Calu3 (cell line): ENCODE measurements around the gene PPCDC. TPM values are rescaled to one million over a fixed set of nuclear protein-coding genes. Genes with fewer than 3 reads are reported as not detected.
"Not testable (repeated sequence)": the region's sequence is repeated elsewhere in the genome, so short reads cannot be mapped to it uniquely, and the experiment has no call there.

Source experiments
- BruUV-seq: library from RNA; stranded (reverse); fragments of 400-500 nt; replicated peaks from 2 replicates; lab custom pipeline; 2021; lab: Mats Ljungman, UMichigan
- CTCF ChIA-PET: fragments of 300-600 bp; sonication (Branson Sonifier 250); formaldehyde crosslinking; loops from one replicate; lab custom pipeline; 2022; ENCODE audit warnings: antibody characterized with exemption; lab: Charles Lee
- DNase-seq: peaks from one replicate; pipeline ENCODE4 v3.0.0; 2022
- H3K27ac Mint-ChIP-seq: one replicate; pipeline ENCODE4 v1.8.0; 2022; ENCODE audit warnings: mixed read lengths; ENCODE audit not compliant: unreplicated experiment
- H3K27me3 Mint-ChIP-seq: one replicate; pipeline ENCODE4 v1.8.0; 2022; ENCODE audit warnings: mixed read lengths; ENCODE audit not compliant: unreplicated experiment
- H3K36me3 Mint-ChIP-seq: one replicate; pipeline ENCODE4 v1.8.0; 2022; ENCODE audit warnings: mild to moderate bottlenecking, moderate library complexity, mixed read lengths; ENCODE audit not compliant: insufficient read depth, unreplicated experiment
- H3K4me1 Mint-ChIP-seq: one replicate; pipeline ENCODE4 v1.8.0; 2022; ENCODE audit warnings: mild to moderate bottlenecking, low read depth, mixed read lengths; ENCODE audit not compliant: unreplicated experiment
- H3K4me3 Mint-ChIP-seq: one replicate; pipeline ENCODE4 v1.8.0; 2022; ENCODE audit warnings: mild to moderate bottlenecking, low read depth, moderate library complexity, mixed read lengths; ENCODE audit not compliant: unreplicated experiment
- H3K9me3 Mint-ChIP-seq: one replicate; pipeline ENCODE4 v1.8.0; 2022; ENCODE audit warnings: low read depth, mixed read lengths; ENCODE audit not compliant: unreplicated experiment
- intact Hi-C: fragments of 100-400 bp; cut with micrococcal nuclease; formaldehyde crosslinking; loops from one replicate; pipeline ENCODE4 v1.10.0; 2022; ENCODE audit not compliant: unreplicated experiment
- total RNA-seq: library from RNA; stranded (reverse); gene quantifications from 2 replicates; pipeline ENCODE4 v1.2.3, GENCODE V29; 2022
- TF ChIP-seq, protein P1 (sequence below): fragments of 200-600 bp; IDR thresholded peaks from one replicate; pipeline ENCODE4 v1.8.0; 2022; ENCODE audit warnings: antibody characterized with exemption; ENCODE audit not compliant: unreplicated experiment

PPCDC gene
- total RNA-seq, 1 experiment from 2014 or later: 24.4 TPM

DNA sequence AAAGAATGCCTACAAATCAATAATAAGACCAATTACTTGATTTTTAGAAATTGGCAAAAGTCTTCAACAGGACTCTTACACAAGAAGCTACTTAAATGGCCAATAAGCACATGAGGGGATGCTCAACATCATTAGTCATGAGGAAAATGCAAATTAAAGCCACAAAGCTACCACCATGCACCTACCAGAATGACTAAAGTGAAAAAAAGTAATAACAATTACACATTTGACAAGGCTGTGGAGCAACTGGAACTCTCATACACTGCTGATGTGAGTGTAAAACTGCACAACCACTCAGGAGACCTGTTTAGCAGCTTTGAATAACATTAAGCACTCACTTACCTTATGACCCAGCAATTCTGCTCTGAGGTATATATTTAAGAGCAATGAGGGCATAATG, 68.4 kb downstream of the PPCDC start:
- CTCF ChIA-PET: no interaction called here
- no peak for DNase-seq
- intact Hi-C loops: no loop called here
- H3K27me3 Mint-ChIP-seq: no peaks in the 10 kb centered on the region
- H3K4me1 Mint-ChIP-seq: peaks cover 11% of the 10 kb centered on the region
- no peak overlapping the region for H3K27ac Mint-ChIP-seq
- TF ChIP-seq, protein P1, sequence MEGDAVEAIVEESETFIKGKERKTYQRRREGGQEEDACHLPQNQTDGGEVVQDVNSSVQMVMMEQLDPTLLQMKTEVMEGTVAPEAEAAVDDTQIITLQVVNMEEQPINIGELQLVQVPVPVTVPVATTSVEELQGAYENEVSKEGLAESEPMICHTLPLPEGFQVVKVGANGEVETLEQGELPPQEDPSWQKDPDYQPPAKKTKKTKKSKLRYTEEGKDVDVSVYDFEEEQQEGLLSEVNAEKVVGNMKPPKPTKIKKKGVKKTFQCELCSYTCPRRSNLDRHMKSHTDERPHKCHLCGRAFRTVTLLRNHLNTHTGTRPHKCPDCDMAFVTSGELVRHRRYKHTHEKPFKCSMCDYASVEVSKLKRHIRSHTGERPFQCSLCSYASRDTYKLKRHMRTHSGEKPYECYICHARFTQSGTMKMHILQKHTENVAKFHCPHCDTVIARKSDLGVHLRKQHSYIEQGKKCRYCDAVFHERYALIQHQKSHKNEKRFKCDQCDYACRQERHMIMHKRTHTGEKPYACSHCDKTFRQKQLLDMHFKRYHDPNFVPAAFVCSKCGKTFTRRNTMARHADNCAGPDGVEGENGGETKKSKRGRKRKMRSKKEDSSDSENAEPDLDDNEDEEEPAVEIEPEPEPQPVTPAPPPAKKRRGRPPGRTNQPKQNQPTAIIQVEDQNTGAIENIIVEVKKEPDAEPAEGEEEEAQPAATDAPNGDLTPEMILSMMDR: no peak
- no peaks in the 10 kb centered on the region for H3K36me3 Mint-ChIP-seq
- BruUV-seq: no TSS peak
- peaks cover under 1% of the 10 kb centered on the region for H3K9me3 Mint-ChIP-seq
- H3K4me3 Mint-ChIP-seq: no peak overlapping the region

DNA sequence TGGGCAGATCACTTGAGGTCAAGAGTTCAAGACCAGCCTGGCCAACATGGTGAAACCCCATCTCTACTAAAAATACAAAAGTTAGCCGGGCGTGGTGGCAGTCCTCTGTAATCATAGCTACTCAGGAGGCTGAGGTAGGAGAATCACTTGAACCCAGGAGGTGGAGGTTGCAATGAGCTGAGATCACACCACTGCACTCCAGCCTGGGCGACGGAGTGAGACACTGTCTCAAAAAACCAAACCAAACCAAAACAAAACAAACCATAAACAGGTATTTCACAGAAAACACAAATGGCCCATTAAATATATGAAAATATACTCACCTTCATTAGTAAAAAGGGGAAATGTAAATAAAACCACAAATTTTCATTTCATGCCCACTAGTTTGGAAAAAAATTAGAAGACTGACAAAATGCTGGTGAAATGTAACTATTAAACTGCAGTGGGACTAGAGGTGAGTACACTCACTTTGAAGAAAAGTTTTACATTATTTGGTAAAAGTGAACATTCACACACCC, 71.6 kb downstream of the PPCDC start:
- CTCF ChIA-PET, DNase-seq, H3K27ac Mint-ChIP-seq, H3K4me1 Mint-ChIP-seq, BruUV-seq, H3K9me3 Mint-ChIP-seq, H3K36me3 Mint-ChIP-seq, intact Hi-C loops, H3K27me3 Mint-ChIP-seq, H3K4me3 Mint-ChIP-seq: not testable (repeated sequence)

DNA sequence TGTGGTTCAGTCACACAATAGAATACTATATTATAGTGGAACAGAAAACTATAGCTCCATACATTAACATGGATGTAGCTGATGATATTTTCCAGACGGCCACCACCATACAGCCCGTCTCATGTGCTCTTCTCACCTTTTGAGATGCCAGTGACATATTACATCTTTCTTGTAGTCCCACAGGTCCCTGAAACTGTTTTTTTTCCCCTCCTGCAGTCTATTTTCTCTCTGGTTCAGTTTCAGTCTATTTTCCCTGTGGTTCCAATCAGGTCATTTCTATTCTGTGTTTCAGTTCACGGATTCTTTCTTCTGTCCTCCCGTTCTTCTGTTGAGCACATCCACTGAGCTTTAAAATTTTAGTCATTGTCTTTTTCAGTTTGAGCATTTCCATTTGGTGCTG, 72.2 kb downstream of the PPCDC start:
- intact Hi-C loops: no loop called here
- TF ChIP-seq, protein P1: no peak
- no peak for DNase-seq
- CTCF ChIA-PET: no interaction called here
- no peaks in the 10 kb centered on the region for H3K4me1 Mint-ChIP-seq
- no peaks in the 10 kb centered on the region for H3K36me3 Mint-ChIP-seq
- H3K9me3 Mint-ChIP-seq: no peaks in the 10 kb centered on the region
- no peak overlapping the region for H3K4me3 Mint-ChIP-seq
- H3K27me3 Mint-ChIP-seq: no peaks in the 10 kb centered on the region
- no TSS peak for BruUV-seq
- H3K27ac Mint-ChIP-seq: no peak overlapping the region

DNA sequence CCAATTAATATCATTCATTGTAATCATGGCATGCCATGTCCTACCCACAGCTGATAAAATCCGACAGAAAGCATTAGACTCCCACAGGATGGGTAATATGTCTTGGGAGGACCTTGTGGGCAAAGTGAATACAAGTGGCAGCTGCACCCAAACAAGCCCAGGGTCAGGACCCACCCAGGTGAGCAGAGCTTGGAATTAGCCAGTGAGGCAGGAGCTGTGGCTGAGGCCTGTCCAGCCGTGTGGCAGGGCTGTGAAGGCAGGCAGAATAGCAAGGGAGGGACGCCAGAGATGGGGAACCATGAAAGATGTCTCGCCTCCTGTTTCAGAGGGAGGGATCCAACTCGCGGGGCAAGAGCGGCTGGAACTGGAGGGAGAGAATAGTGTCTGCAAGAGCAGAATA, 74.5 kb downstream of the PPCDC start:
- Mint-ChIP-seq H3K9me3 (no peaks in the 10 kb centered on the region), H3K4me1 (no peaks in the 10 kb centered on the region), H3K27ac (no peak overlapping the region), H3K4me3 (no peak overlapping the region), H3K27me3 (no peaks in the 10 kb centered on the region), H3K36me3 (no peaks in the 10 kb centered on the region)
- BruUV-seq: no TSS peak
- TF ChIP-seq, protein P1: no peak
- no peak for DNase-seq
- CTCF ChIA-PET: interaction anchor here (2.5 kb wide), 1 partner anchor 55 kb away, joined by 8 read pairs; no protein-coding TSS in a partner anchor
- intact Hi-C loops: no loop called here

DNA sequence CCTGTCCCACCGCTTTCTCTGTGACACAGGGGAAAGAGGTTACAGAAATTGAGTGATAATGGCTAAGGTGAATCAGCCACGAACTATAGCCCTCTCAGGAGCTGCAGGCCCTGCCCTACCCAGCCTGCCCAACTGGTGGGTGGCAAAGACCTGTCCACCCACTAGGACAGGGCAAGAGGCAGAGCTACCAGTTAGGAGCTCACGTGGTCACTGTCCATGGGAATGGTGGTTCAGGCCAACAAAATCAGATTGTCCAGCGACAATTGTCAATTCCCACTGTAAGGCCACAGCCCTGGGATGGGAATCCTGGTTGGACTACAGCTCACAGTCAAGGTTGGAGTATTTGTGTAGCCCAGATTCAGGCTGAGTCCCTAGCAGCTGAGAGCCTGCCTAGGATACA, 75.0 kb downstream of the PPCDC start:
- intact Hi-C loops: no loop called here
- Mint-ChIP-seq H3K36me3 (no peaks in the 10 kb centered on the region), H3K4me3 (no peak overlapping the region), H3K27ac (no peak overlapping the region), H3K9me3 (no peaks in the 10 kb centered on the region), H3K27me3 (no peaks in the 10 kb centered on the region), H3K4me1 (no peaks in the 10 kb centered on the region)
- TF ChIP-seq, protein P1: no peak
- DNase-seq: no peak
- CTCF ChIA-PET: interaction anchor here (1.2 to 2.5 kb wide), 2 partner anchors 55 to 103 kb away, joined by 3 to 8 read pairs; partner anchors contain the start of gene C15orf39
- no TSS peak for BruUV-seq

Other genes starting within 250 kb of the PPCDC start
- 82.6 and 85.1 TPM in 2 replicates for gene CSK, start 241.5 kb upstream of the PPCDC start, total RNA-seq
- 0.35 and 1.1 TPM in 2 replicates for gene LMAN1L, start 210.8 kb upstream of the PPCDC start, total RNA-seq
- gene CPLX3, start 197.0 kb upstream of the PPCDC start, total RNA-seq: 0.21 and 0.29 TPM in 2 replicates
- 33.8 and 42.2 TPM in 2 replicates for gene ULK3, start 180.4 kb upstream of the PPCDC start, total RNA-seq
- gene SCAMP2, start 150.2 kb upstream of the PPCDC start, total RNA-seq: 114 and 115 TPM in 2 replicates
- 63.3 and 76.1 TPM in 2 replicates for gene MPI, start 133.5 kb upstream of the PPCDC start, total RNA-seq
- 48.1 and 56.2 TPM in 2 replicates for gene FAM219B, start 116.7 kb upstream of the PPCDC start, total RNA-seq
- gene COX5A, start 85.5 kb upstream of the PPCDC start, total RNA-seq: 272 and 280 TPM in 2 replicates
- gene RPP25, start 66.8 kb upstream of the PPCDC start, total RNA-seq: 14.9 and 19.2 TPM in 2 replicates
- gene SCAMP5, start 28.0 kb upstream of the PPCDC start, total RNA-seq: 10.7 and 13.6 TPM in 2 replicates
- gene C15orf39, start 178.3 kb downstream of the PPCDC start, total RNA-seq: 77.2 and 86.5 TPM in 2 replicates
- gene GOLGA6C, start 234.7 kb downstream of the PPCDC start, total RNA-seq: not detected in 2 replicates